SK-N-MC (cell line): ENCODE results near the gene PIK3CD.

Source experiments
- EZH2 ChIP-seq: fragments of 200-600 bp; sonication (generic); IDR thresholded peaks from one replicate; pipeline ENCODE4 v1.6.1; 2017; ENCODE audit warnings: antibody characterized with exemption
- FOXP2 ChIP-seq: optimal IDR thresholded peaks from 2 replicates; pipeline ENCODE3; 2011; ENCODE audit warnings: mild to moderate bottlenecking, moderate library complexity; ENCODE audit not compliant: insufficient read depth; ENCODE audit errors: extremely low read length, control extremely low read depth
- POLR2AphosphoS5 ChIP-seq: IDR thresholded peaks from 2 replicates; pipeline ENCODE4 v1.6.1; 2012; ENCODE audit warnings: mild to moderate bottlenecking, low read depth, low read length, borderline replicate concordance

- TF ChIP-seq EZH2 (no peak), POLR2AphosphoS5 (no peak), FOXP2 (no peak)
These were observed 60.0 kb downstream of the PIK3CD start for GRCh38 chr1:9711466-9712020.
